Right atrium auricular region (tissue), 2 donors: ENCODE data around the gene SMAP1. TPM values are rescaled to one million over a fixed set of nuclear protein-coding genes. Genes with fewer than 3 reads are reported as not detected.

ENCODE experiments used
- DNase-seq: peaks from one replicate; pipeline ENCODE4 v3.0.0-alpha.2; 2019; ENCODE audit warnings: low spot score
- H3K27ac ChIP-seq, 2 donors: fragments of 200-600 bp; sonication (generic); 1 replicate in 1 of 2; 2 replicates in 1 of 2; pipeline ENCODE4 v1.5.1; 2016 to 2019
- H3K27me3 ChIP-seq, 2 donors: fragments of 200-600 bp; sonication (generic); one replicate each; pipeline versions ENCODE4 v1.5.1 to v1.6.0; 2017 to 2019
- H3K36me3 ChIP-seq: fragments of 200-600 bp; sonication (generic); one replicate; pipeline ENCODE4 v1.5.1; 2016
- H3K4me1 ChIP-seq, 2 donors: fragments of 200-600 bp; sonication (generic); one replicate each; pipeline versions ENCODE4 v1.5.1 to v1.6.0; 2017 to 2019
- H3K4me3 ChIP-seq, 2 donors: fragments of 200-600 bp; sonication (generic); 1 replicate in 1 of 2; 2 replicates in 1 of 2; pipeline ENCODE4 v1.5.1; 2017 to 2019; ENCODE audit warnings: mild to moderate bottlenecking in 1 of 2, moderate library complexity in 1 of 2
- H3K9me3 ChIP-seq, 2 donors: fragments of 200-600 bp; sonication (generic); one replicate each; pipeline ENCODE4 v1.5.1; 2019
- total RNA-seq, 2 donors: library from RNA; depleted of rRNA; stranded (reverse); fragments of >200 nt; gene quantifications; one replicate each; pipeline ENCODE4 v1.1.0, GENCODE V29; 2016
- TF ChIP-seq, protein P1 (sequence below), 2 donors: fragments of 200-600 bp; sonication (generic); IDR thresholded peaks; one replicate each; pipeline ENCODE4 v1.5.1; 2019; ENCODE audit warnings: antibody characterized with exemption in 2 of 2

The SMAP1 gene
- total RNA-seq, 2 donors from 2014 or later: 23.7 to 30.4 TPM

DNA sequence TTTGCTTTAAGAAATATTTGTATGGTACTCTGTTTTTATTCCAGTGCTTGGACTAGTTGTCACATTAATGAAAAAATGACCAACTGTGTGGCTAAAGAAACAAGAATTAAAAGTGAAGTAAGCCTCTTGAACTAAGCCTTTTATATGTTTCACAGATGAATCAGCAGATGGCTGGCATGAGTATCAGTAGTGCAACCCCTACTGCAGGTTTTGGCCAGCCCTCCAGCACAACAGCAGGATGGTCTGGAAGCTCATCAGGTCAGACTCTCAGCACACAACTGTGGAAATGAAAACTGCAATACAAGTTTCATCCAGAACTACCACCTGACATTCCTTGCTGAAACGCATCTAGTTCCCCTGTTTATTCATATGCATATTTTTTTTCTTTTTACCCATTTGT lies 192.4 kb downstream of the SMAP1 start:
- Histone ChIP-seq H3K9me3 (no peaks in the 10 kb centered on the region), H3K4me3 (no peak overlapping the region), H3K36me3 (peaks cover 7% of the 10 kb centered on the region), H3K27me3 (no peaks in the 10 kb centered on the region), H3K4me1 (peaks cover 0 to 5% of the 10 kb centered on the region in 2 donors), H3K27ac (no peak overlapping the region)
- no peak for DNase-seq
- TF ChIP-seq, protein P1, sequence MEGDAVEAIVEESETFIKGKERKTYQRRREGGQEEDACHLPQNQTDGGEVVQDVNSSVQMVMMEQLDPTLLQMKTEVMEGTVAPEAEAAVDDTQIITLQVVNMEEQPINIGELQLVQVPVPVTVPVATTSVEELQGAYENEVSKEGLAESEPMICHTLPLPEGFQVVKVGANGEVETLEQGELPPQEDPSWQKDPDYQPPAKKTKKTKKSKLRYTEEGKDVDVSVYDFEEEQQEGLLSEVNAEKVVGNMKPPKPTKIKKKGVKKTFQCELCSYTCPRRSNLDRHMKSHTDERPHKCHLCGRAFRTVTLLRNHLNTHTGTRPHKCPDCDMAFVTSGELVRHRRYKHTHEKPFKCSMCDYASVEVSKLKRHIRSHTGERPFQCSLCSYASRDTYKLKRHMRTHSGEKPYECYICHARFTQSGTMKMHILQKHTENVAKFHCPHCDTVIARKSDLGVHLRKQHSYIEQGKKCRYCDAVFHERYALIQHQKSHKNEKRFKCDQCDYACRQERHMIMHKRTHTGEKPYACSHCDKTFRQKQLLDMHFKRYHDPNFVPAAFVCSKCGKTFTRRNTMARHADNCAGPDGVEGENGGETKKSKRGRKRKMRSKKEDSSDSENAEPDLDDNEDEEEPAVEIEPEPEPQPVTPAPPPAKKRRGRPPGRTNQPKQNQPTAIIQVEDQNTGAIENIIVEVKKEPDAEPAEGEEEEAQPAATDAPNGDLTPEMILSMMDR (IDR thresholded peaks at IDR 0.05): no peak

DNA sequence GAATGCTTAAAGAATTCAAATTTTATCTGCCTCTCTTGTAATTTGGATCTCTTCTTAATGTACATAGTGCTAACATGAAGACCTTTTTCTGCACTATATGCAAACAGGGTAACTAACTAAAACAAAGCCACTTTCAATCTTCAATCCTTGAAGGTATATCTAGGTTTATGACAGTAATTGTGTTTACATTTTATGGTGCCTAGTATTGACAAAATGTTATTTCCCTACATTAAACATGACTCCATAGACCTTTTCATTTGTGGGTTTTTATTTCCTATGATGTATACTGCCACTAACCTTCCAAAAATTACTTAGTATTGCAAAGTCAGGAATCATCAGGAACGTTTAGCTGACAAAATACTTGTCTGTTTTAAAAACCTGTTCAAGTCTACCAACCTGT lies 193.2 kb downstream of the SMAP1 start:
- no peak overlapping the region for H3K27ac ChIP-seq
- TF ChIP-seq, protein P1 (IDR thresholded peaks at IDR 0.05): no peak
- peaks cover 7% of the 10 kb centered on the region for H3K36me3 ChIP-seq
- peaks cover 0 to 5% of the 10 kb centered on the region in 2 donors for H3K4me1 ChIP-seq
- DNase-seq: no peak
- no peak overlapping the region for H3K4me3 ChIP-seq
- H3K27me3 ChIP-seq: no peaks in the 10 kb centered on the region
- no peaks in the 10 kb centered on the region for H3K9me3 ChIP-seq

DNA sequence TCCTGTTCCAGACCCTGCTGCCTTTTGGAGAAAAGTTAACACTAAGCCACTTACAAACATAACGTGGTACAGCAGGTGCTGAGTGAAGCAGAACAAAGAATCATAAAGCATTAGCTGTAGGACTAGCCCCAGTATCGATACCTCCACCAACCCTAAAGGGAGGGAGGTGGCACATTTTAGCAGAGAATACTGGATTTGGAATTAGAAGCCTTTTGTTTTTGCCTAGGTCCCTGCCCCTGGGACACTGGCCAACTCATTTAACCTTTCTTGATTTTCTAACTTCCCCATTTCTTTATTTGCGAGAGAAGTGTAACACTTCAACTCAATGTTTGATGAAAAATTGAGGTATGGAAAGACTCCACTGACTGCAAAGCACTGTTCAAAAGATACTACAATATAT lies 195.7 kb downstream of the SMAP1 start:
- peaks cover 7% of the 10 kb centered on the region for H3K36me3 ChIP-seq
- peaks cover 0 to 5% of the 10 kb centered on the region in 2 donors for H3K4me1 ChIP-seq
- H3K4me3 ChIP-seq: no peak overlapping the region
- DNase-seq: no peak
- no peaks in the 10 kb centered on the region for H3K9me3 ChIP-seq
- TF ChIP-seq, protein P1 (IDR thresholded peaks at IDR 0.05): no peak
- no peak overlapping the region for H3K27ac ChIP-seq
- no peaks in the 10 kb centered on the region for H3K27me3 ChIP-seq

DNA sequence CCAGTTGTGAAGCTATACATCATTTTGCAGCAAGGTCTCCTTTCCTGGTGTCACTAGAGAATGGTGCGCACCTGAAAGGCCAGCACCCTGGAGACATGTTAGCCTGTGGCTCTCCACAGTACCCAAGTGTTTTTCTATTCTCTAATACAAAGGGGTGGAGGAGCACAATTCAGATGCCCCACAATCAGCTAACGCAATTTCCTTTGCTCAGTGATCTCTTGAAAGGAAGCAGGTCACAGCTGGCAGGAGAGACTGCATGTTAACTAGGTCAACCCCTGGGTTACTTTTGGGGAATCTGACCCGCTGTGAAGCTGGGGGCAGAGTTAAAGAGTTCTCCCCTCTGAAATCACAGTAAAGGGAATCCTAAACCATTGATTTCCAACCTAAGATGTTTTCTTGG lies 196.7 kb downstream of the SMAP1 start:
- no peak for DNase-seq
- Histone ChIP-seq H3K36me3 (peaks cover 7% of the 10 kb centered on the region), H3K4me3 (no peak overlapping the region), H3K27ac (no peak overlapping the region), H3K27me3 (no peaks in the 10 kb centered on the region), H3K9me3 (no peaks in the 10 kb centered on the region), H3K4me1 (peaks cover 0 to 5% of the 10 kb centered on the region in 2 donors)
- TF ChIP-seq, protein P1 (IDR thresholded peaks at IDR 0.05): no peak

DNA sequence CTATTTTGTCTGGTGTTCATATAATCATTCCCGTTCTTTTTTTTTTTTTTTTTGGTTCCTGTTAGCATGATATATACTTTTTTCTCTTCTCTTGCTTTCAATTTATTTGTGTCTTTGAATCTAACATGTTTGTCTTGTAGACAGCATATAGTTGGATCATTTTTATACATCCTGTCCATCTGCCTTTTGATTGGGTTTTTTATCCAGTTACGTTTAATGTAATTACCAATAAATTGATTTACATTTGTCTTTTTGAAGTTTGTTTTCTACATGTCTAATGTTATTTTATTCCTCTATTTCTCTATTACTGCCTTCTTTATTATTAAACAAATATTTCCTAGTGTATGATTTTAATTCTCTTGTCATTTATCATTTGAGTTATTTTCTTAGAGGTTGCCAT lies 204.8 kb downstream of the SMAP1 start:
- Histone ChIP-seq H3K36me3 (no peaks in the 10 kb centered on the region), H3K4me1 (no peaks in the 10 kb centered on the region)

More for the DNA sequence above, 204.8 kb downstream of the SMAP1 start:
- no peaks in the 10 kb centered on the region for H3K27me3 ChIP-seq
- TF ChIP-seq, protein P1 (IDR thresholded peaks at IDR 0.05): no peak
- H3K4me3 ChIP-seq: no peak overlapping the region
- no peak for DNase-seq
- H3K9me3 ChIP-seq: peaks cover 0 to 33% of the 10 kb centered on the region in 2 donors
- no peak overlapping the region for H3K27ac ChIP-seq
